ENCODE results near the gene CMIP. TPM values are rescaled to one million over a fixed set of nuclear protein-coding genes. Genes with fewer than 3 reads are reported as not detected.

The CMIP gene
- polyA plus RNA-seq, 3 donors: 0.85 to 61.9 (median 0.93) TPM

GRCh38 chr16:81650982-81651562, 206.5 kb downstream of the CMIP start:
- Mint-ChIP-seq H3K36me3 (peaks cover 55 to 72% of the 10 kb centered on the region in 2 donors), H3K27me3 (ENCODE audit: low read depth in 3 of 3) (peaks cover 0 to 1% (median 0%) of the 10 kb centered on the region in 3 donors), H3K9me3 (peaks cover 0 to 2% (median 0%) of the 10 kb centered on the region in 7 donors), H3K27ac (peak overlapping the region in 2 of 7 donors; percentile 61 to 84), H3K4me1 (peaks cover 4% of the 10 kb centered on the region), H3K4me3 (no peak overlapping the region)
- Histone ChIP-seq H3K4me1 (ENCODE audit: control insufficient read depth in 1 of 2, insufficient read depth in 2 of 2, low read length in 2 of 2) (no peaks in the 10 kb centered on the region), H3K9ac (ENCODE audit: insufficient read depth, low read length, poor library complexity, severe bottlenecking) (no peak overlapping the region), H3K4me2 (replicated peaks; ENCODE audit: extremely low read depth, low read length, poor library complexity, severe bottlenecking) (no peak overlapping the region), H3K36me3 (replicated peaks in 1 of 2; ENCODE audit: control insufficient read depth in 1 of 2, insufficient read depth in 2 of 2, low read length in 2 of 2) (peaks cover 52 to 72% of the 10 kb centered on the region in 2 donors), H2AFZ (ENCODE audit: insufficient read depth, low read depth, low read length, poor library complexity, severe bottlenecking) (no peak overlapping the region), H3K79me2 (ENCODE audit: insufficient read depth, low read length) (peaks cover 62% of the 10 kb centered on the region), H3K27ac (ENCODE audit: low read depth in 1 of 2, low read length in 2 of 2) (peak overlapping the region in 1 of 2 donors; percentile 44), H3K9me3 (replicated peaks in 1 of 2; ENCODE audit: control insufficient read depth in 1 of 2, insufficient read depth in 1 of 2, low read length in 2 of 2) (no peaks in the 10 kb centered on the region), H3K27me3 (ENCODE audit: control insufficient read depth in 2 of 2, insufficient read depth in 2 of 2, low read length in 2 of 2) (no peaks in the 10 kb centered on the region), H4K20me1 (ENCODE audit: insufficient read depth, low read length) (peaks cover 100% of the 10 kb centered on the region), H3K4me3 (replicated peaks in 1 of 3; ENCODE audit: low read depth in 2 of 3, low read length in 3 of 3) (no peak overlapping the region)
- no peak for DNase-seq
- no peak for TF ChIP-seq CTCF (IDR thresholded peaks at IDR 0.05)
- intact Hi-C loops (cut with micrococcal nuclease): no loop called here
- 96% methylated on average over 16 of the region's 16 CpGs for WGBS (ENCODE audit: insufficient coverage)

GRCh38 chr16:81651758-81652718, 207.4 kb downstream of the CMIP start:
- Mint-ChIP-seq H3K27me3 (ENCODE audit: low read depth in 3 of 3) (peaks cover 0 to 1% (median 0%) of the 10 kb centered on the region in 3 donors), H3K27ac (peak overlapping the region in 4 of 7 donors; percentile 43 to 74 (median 58)), H3K4me1 (peaks cover 4% of the 10 kb centered on the region), H3K36me3 (peaks cover 64 to 81% of the 10 kb centered on the region in 2 donors), H3K9me3 (peaks cover 0 to 2% (median 0%) of the 10 kb centered on the region in 7 donors), H3K4me3 (no peak overlapping the region)
- Histone ChIP-seq H3K9ac (ENCODE audit: insufficient read depth, low read length, poor library complexity, severe bottlenecking) (no peak overlapping the region), H3K4me2 (replicated peaks; ENCODE audit: extremely low read depth, low read length, poor library complexity, severe bottlenecking) (no peak overlapping the region), H3K4me1 (ENCODE audit: control insufficient read depth in 1 of 2, insufficient read depth in 2 of 2, low read length in 2 of 2) (no peaks in the 10 kb centered on the region), H3K9me3 (replicated peaks in 1 of 2; ENCODE audit: control insufficient read depth in 1 of 2, insufficient read depth in 1 of 2, low read length in 2 of 2) (no peaks in the 10 kb centered on the region), H3K27ac (ENCODE audit: low read depth in 1 of 2, low read length in 2 of 2) (peak overlapping the region in 1 of 2 donors; percentile 44), H3K27me3 (ENCODE audit: control insufficient read depth in 2 of 2, insufficient read depth in 2 of 2, low read length in 2 of 2) (no peaks in the 10 kb centered on the region), H4K20me1 (ENCODE audit: insufficient read depth, low read length) (peaks cover 100% of the 10 kb centered on the region), H3K79me2 (ENCODE audit: insufficient read depth, low read length) (peaks cover 53% of the 10 kb centered on the region), H2AFZ (ENCODE audit: insufficient read depth, low read depth, low read length, poor library complexity, severe bottlenecking) (no peak overlapping the region), H3K36me3 (replicated peaks in 1 of 2; ENCODE audit: control insufficient read depth in 1 of 2, insufficient read depth in 2 of 2, low read length in 2 of 2) (peaks cover 60 to 81% of the 10 kb centered on the region in 2 donors), H3K4me3 (replicated peaks in 1 of 3; ENCODE audit: low read depth in 2 of 3, low read length in 3 of 3) (no peak overlapping the region)
- intact Hi-C loops (cut with micrococcal nuclease): no loop called here
- WGBS (ENCODE audit: insufficient coverage): 87% methylated on average over 11 of the region's 19 CpGs
- no peak for TF ChIP-seq CTCF (IDR thresholded peaks at IDR 0.05)
- DNase-seq: no peak

Measured in CD14-positive monocyte (primary cell).